Eye (tissue), 1 donor: Measurements from ENCODE around the gene PGPEP1.
"Not testable (repeated sequence)": the region's sequence is repeated elsewhere in the genome, so short reads cannot be mapped to it uniquely, and the experiment has no call there.

Experiments
- DNase-seq: peaks from one replicate; pipeline ENCODE4 v3.0.0-alpha.2; 2015

Gene PGPEP1

DNA sequence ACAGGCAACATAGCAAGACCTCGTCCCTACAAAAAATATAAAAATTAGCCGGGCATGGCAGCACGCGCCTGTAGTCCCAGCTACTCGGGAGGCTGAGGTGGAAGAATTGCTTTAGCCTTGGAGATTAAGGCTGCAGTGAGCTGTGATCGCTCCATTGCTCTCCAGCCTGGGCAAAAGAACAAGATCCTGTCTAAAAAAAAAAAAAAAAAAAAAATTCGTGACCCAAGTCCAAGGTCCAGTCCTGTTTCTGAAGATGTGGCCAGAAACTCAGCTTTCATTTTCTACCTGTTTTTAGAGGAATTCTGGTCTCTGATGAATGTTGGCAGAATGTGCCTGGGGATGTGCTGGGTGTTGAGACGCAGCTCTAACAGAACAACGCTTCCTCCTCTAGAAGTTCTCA is 1.9 kb upstream of the PGPEP1 start:
- DNase-seq: no peak

- no peak for DNase-seq
These were observed 675 bp upstream of the PGPEP1 start for GRCh38 chr19:18339723-18340122.

DNA sequence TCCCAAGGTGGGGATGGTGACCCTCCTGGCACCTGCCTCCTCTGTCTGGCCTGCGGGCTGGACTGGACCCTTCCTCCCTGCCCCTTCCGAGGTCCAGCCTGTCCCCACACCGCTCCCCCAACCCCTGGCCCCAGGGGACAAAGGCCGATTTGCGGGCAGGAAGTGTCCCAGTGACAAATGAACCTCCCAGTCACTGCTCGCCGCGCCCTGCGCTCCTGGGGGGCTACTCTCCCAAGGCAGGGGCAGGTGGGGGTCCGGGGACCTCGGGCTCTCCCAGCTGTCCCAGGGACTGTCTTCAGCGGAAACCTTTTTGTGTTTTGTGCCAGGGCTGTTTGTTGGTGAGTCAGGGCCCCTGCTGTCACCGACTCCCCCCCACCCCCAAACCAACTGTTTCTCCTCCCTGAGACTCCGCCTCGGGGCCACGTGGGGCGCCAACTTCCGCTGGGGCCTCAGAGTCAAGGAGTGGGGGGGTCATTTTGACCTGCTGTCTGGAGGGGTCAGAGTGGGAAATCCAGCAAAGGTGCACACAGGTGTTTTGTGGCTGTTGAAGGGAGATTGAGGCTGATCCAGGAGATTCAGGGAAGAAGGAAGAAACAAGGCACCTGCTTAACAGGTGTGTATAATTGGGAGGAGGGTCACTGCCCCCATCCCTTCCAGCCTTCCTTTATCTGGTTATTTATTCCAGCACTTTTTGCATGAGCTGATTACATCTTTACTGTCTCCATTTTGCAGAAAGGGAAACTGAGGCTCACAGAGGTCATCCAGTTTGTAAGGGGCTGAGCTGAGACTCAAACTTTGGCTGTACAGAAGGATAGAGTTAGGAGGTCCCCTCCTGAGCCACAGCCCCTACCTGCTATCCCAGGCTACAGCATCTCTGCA is 831 bp downstream of the PGPEP1 start:
- DNase-seq: no peak

- DNase-seq: no peak
These were observed 1.8 kb downstream of the PGPEP1 start for GRCh38 chr19:18342090-18342632.

GRCh38 chr19:18344582-18344950 is 4.2 kb downstream of the PGPEP1 start:
- peak; percentile 26 for DNase-seq

DNA sequence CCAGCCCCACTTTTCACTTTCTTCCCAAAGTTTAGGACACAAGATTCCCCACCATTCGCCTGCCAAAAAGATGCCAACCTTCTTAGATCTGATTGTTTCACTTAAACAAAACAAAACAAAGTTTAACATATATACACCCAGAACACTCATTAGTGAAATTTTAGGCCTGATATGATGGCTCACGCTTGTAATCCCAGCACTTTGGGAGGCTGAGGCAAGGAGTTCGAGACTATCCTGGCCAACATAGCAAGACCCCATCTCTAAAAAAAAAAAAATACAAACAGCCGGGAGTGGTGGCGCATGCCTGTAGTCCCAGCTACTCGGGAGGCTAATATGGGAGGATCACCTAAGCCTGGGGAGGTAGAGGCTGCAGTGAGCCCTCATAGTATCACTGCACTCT is 4.9 kb downstream of the PGPEP1 start:
- DNase-seq: no peak

DNA sequence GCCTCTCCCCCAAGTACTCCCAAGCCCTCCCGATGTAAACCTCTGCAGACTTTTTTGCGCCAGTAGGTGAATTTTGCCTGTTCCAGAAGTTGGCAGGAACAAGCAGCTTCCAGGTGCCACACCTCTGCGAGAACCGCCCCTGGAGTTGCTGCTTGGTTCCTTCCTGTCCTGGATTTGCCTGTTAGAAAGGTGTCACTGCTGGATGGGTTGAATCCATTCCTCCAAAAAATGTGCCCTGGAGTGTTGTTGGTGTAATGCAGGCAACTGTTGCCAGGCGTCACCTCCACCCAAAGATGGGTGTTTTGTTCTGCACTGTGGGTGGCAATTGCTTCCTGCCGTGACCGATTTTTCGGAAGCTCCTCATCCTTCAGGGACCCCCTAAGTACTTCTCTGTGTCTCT is 5.7 kb downstream of the PGPEP1 start:
- DNase-seq: no peak

DNA sequence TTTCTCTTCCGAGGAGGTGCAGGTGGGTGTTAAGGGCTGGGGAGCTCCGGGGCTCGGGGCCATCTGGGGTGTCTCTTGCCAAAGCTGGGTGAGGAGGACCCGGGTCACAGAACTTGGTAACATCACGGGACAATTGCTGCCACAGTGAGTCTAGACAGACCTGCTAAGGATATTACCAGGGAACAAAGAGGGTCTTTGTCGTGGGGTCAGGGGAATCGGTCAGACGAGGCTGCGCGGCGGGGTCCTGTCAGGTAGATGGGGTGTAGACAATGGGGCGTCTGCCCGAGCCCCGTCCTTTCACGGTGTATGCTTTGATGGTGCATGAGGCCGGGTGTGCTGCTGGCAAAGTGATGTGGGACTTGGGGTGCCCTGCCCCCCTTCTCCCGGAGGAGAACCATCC is 7.8 kb downstream of the PGPEP1 start:
- DNase-seq: no peak

DNA sequence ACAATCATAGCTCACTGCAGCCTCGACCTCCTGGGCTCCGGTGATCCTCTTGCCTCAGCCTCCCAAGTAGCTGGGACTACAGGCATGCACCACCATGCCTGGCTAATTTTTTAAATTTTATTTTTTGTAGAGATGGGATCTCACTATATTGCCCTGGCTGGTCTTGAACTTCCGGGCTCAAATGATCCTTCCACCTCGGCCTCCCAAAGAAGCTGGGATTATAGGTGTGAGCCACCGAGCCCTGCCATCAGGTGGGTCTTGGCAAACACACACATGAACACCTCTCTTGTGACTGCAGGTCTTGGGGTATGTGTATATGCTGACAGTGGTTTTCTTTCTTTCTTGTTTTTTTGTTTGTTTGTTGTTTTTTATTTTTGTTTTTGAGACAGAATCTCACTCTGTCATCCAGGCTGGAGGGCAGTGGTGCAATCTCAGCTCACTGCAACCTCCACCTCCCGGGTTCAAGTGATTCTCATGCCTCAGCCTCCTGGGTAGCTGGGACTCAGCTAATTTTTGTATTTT is 8.5 kb downstream of the PGPEP1 start:
- DNase-seq: not testable (repeated sequence)

DNA sequence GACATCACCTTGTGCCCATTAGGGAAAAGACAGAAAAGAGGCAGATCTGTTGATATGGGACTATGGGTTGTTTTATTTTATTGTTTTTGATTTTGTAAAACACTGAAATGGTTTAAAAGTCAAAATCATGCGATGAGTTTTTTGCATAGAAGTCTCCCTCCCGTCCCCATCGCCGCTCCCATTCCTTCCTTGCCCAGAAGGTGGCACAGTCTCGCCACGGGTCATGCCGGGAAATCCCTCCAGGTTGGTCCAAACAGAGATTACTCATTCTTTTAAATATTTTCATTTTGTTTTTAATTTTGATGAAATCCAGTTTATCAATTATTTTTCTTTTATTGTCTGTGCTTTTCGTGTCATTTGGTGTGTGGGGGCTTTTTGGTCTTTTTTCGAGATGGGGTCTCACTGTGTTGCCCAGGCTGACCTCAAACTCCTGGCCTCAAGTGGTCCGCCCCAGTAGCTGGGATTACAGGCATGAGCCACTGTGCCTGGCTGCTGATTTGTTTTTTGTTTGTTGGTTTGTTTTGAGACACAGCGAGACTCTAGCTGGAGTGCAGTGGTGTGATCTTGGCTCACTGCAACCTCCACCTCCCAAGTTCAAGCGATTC is 9.2 kb downstream of the PGPEP1 start:
- DNase-seq: peak; percentile 60

- no peak for DNase-seq
These were observed 10.1 kb downstream of the PGPEP1 start for GRCh38 chr19:18350490-18350889.

- no peak for DNase-seq
These were observed 11.1 kb downstream of the PGPEP1 start for GRCh38 chr19:18351544-18351943.

DNA sequence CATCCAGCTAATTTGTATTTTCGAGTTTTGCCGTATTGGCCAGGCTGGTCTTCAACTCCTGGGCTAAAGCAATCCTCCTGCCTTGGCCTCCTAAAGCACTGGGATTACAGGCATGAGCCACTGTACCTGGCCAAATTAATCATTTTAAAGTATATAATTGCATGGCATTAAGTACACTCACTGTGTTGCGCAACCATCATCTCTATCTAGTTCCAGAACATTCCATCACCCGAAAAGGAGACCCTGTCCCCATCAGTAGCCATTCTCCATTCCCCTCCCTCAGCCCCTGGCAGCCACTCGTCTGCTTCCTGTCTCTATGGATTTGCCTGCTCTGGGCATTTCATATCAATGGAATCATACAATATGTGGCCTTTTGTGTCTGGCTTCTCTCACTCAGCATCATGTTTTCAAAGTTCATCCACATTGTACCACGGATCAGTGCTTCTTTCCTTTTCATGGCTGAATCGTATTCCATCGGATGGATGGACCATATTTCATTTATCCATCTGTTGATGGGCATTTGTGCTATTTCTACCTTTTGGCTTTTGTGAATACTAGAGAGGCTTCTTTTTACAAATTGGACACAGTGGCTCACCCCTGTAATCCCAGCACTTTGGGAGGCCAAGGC is 13.1 kb downstream of the PGPEP1 start:
- no peak for DNase-seq

GRCh38 chr19:18354743-18355142 is 14.3 kb downstream of the PGPEP1 start:
- DNase-seq: not testable (repeated sequence)

- no peak for DNase-seq
These were observed 16.6 kb downstream of the PGPEP1 start for GRCh38 chr19:18357041-18357440.

GRCh38 chr19:18361646-18362045 is 21.2 kb downstream of the PGPEP1 start:
- DNase-seq: no peak

DNA sequence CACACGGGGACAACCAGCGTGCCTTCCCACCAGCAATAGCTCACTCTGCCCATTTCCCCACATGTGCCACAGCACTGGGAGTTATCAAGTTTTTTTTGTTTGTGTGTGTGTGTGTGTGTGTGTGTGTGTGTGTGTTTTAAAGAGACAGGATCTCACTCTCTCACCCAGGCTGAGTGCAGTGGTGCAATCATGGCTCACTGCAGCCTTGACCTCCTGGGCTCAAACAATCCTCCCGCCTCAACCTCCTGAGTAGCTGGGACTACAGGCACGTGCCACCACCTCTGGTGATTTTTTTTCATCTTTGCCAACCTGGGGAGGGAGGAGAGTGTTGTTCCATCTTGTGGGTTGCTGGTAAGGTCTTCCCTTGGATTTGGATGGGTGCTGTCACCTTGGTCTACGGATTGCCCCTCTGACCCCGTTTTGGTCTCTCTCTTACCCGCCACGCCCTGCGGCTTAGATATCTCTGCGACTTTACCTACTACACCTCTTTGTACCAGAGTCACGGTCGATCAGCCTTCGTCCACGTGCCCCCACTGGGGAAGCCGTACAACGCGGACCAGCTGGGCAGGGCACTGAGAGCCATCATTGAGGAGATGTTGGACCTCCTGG is 22.6 kb downstream of the PGPEP1 start:
- no peak for DNase-seq

DNA sequence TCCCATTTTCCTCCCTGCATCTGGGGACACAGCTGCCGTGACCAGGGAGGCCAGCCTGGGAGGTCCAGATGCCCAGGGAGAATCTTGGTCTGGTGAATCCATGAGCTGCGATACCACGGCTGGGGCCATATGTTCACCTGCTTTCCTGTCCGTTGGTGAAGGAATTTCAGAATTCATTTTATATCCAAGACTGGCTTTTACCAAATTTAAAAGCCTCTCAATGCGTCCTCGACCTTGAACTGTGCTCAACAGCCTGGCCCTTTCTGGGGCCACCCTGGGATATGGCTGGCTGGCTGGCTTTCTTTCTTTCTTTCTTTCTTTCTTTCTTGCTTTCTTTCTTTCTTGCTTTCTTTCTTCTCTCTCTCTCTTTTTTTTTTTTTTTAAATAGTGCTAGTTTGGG is 23.4 kb downstream of the PGPEP1 start:
- no peak for DNase-seq

DNA sequence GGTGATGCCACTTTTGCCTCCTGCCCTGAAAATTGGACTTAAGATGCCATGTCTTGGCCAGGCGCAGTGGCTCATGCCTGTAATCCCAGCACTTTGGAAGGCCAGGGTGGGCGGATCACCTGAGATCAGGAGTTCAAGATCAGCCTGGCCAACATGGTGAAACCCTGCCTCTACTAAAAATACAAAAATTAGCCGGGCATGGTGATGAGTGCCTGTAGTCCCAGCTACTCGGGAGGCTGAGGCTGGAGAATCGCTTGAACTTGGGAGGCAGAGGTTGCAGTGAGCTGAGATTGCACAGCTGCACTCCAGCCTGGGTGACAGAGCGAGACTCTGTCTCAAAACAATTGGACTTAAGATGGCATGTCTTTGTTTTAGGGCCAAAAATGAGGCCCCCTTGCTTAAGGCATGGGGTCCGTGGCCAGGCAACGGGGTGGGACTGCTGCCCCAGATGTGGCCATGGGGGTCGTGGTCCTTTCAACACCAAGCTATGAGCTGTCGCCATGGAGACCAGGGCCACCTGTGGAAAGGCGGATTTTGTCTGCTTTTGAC is 24.0 kb downstream of the PGPEP1 start:
- peak; percentile 53 for DNase-seq

GRCh38 chr19:18364826-18365528 is 24.6 kb downstream of the PGPEP1 start:
- peak; percentile 86 for DNase-seq

DNA sequence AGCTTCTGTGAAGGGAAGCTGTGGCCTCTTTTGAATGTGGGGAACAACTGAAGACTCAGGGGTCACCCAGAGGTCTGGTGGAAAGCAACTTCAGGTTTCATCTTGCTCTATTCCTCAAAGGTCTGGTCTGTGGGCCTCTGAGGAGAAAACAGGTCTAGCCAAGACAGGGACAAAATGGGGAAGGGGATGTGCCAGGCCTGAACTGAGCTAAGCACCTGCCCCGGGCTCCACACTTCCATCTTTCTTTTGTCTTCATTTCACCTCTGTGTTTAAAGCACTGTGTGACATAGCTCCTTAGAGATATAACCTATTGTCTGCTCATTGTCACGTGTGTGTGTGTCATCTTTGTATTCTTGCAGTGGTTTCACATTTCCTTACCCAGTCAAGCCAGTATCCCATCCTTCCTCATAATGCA is 25.6 kb downstream of the PGPEP1 start:
- DNase-seq: no peak
